HEK293T (cell line): ENCODE data around the gene TIE1.

Experiments used
- ARNT ChIP-seq: fragments of 450-650 bp; IDR thresholded peaks from 2 replicates; pipeline ENCODE4 v1.6.1; 2017; ENCODE audit warnings: mild to moderate bottlenecking
- BHLHE40 ChIP-seq: fragments of 450-650 bp; IDR thresholded peaks from 2 replicates; pipeline ENCODE4 v1.6.1; 2016; ENCODE audit warnings: mild to moderate bottlenecking, moderate library complexity, borderline replicate concordance
- ELF4 ChIP-seq: fragments of 450-650 bp; IDR thresholded peaks from 2 replicates; pipeline ENCODE4 v1.6.1; 2017; ENCODE audit warnings: antibody characterized with exemption
- FOXA1 ChIP-seq: fragments of 450-650 bp; IDR thresholded peaks from 2 replicates; pipeline ENCODE4 v1.6.1; 2016; ENCODE audit warnings: mild to moderate bottlenecking
- FOXM1 ChIP-seq: fragments of 450-650 bp; IDR thresholded peaks from 2 replicates; pipeline ENCODE4 v1.6.1; 2017; ENCODE audit warnings: mild to moderate bottlenecking, borderline replicate concordance
- HDGF ChIP-seq: fragments of 450-650 bp; IDR thresholded peaks from 2 replicates; pipeline ENCODE4 v1.6.1; 2017; ENCODE audit warnings: antibody characterized with exemption, borderline replicate concordance
- L3MBTL2 ChIP-seq: fragments of 450-650 bp; conservative IDR thresholded peaks from 2 replicates; pipeline ENCODE4 v1.6.1; 2016; ENCODE audit warnings: mild to moderate bottlenecking
- LEF1 ChIP-seq: fragments of 450-650 bp; IDR thresholded peaks from 2 replicates; pipeline ENCODE4 v1.6.1; 2017; ENCODE audit warnings: mild to moderate bottlenecking, borderline replicate concordance
- NFRKB ChIP-seq: fragments of 450-650 bp; IDR thresholded peaks from 2 replicates; pipeline ENCODE4 v1.6.1; 2016; ENCODE audit warnings: mild to moderate bottlenecking, moderate library complexity
- PKNOX1 ChIP-seq: fragments of 450-650 bp; IDR thresholded peaks from 2 replicates; pipeline ENCODE4 v1.6.1; 2016
- SP1 ChIP-seq: fragments of 450-650 bp; IDR thresholded peaks from 2 replicates; pipeline ENCODE4 v1.6.1; 2017
- TARDBP ChIP-seq: fragments of 450-650 bp; IDR thresholded peaks from 2 replicates; pipeline ENCODE4 v1.6.1; 2016

- no peak for TF ChIP-seq FOXM1
- TF ChIP-seq BHLHE40 = no peak
- no peak for TF ChIP-seq TARDBP
- no peak for TF ChIP-seq FOXA1
- no peak for TF ChIP-seq NFRKB
- no peak for TF ChIP-seq SP1
- TF ChIP-seq L3MBTL2 = peak; percentile 44; the same call in 1 of the 2 replicates
- no peak for TF ChIP-seq ELF4
- TF ChIP-seq PKNOX1 = no peak
- no peak for TF ChIP-seq HDGF
- no peak for TF ChIP-seq ARNT
- TF ChIP-seq LEF1 = no peak
These were observed 49.0 kb downstream of the TIE1 start for GRCh38 chr1:43349594-43350306.
